GM10248 (cell line): ENCODE measurements around the gene PLEKHH3.
A peak's percentile ranks its signal among the peaks of the same experiment; 100 is the strongest.

Experiments
- CTCF ChIA-PET: fragments of 300-600 bp; sonication (Branson Sonifier 250); formaldehyde crosslinking; extraction: SDS; loops from one replicate; lab custom pipeline; 2021; ENCODE audit warnings: antibody characterized with exemption; lab: Yijun Ruan, JAX
- POLR2A ChIA-PET: fragments of 350-650 bp; sonication (Branson Sonifier 250); formaldehyde crosslinking; extraction: SDS; loops from one replicate; lab custom pipeline; 2020; ENCODE audit warnings: antibody characterized with exemption; lab: Yijun Ruan, JAX
- DNase-seq: peaks from one replicate; pipeline ENCODE4 v3.0.0; 2012; ENCODE audit errors: extremely low spot score
- CTCF ChIP-seq: IDR thresholded peaks from 2 replicates; pipeline ENCODE4 v1.5.1; 2012; ENCODE audit warnings: mild to moderate bottlenecking, low read depth; ENCODE audit errors: extremely low read depth, missing control alignments, control extremely low read depth

The PLEKHH3 gene

DNA sequence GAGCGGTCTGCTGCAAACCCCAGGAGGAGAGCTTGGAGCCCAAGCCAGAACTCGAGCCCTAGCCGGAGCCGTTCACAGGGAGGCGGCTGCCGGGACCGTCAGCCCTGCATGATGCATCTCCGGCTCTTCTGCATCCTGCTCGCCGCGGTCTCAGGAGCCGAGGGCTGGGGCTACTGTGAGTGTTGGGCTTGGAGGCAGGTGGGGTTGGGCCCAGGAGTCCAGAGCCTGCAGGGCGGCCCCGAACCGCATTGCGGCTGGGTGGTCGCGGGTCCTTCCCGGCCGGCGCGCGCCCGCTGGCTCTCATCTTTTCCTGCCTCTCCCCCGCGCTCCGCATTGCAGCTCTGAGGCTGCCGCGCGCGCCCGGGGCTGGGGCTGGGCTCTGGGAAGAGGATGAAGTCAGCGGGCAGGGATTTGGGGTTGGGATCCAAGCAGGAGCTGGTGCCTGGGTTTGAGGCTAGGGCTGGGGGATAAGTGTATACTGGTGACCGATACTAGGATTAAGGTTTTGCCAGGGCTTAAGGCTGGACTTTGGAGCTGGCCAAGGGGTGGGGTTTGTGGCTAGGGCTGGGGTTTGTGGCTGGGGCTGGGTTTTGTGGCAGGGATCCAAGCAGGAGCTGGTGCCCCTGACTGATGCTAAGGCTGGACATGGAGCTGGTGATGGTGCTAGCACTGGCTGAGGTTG is 6.1 kb upstream of the PLEKHH3 start:
- DNase-seq, result peak; percentile 48
- CTCF ChIA-PET, result interaction anchor here (0.7 to 2.0 kb wide), 10 partner anchors 9 to 461 kb away, joined by 3 to 10 read pairs (median 4); no protein-coding TSS in a partner anchor
- no peak for TF ChIP-seq CTCF

DNA sequence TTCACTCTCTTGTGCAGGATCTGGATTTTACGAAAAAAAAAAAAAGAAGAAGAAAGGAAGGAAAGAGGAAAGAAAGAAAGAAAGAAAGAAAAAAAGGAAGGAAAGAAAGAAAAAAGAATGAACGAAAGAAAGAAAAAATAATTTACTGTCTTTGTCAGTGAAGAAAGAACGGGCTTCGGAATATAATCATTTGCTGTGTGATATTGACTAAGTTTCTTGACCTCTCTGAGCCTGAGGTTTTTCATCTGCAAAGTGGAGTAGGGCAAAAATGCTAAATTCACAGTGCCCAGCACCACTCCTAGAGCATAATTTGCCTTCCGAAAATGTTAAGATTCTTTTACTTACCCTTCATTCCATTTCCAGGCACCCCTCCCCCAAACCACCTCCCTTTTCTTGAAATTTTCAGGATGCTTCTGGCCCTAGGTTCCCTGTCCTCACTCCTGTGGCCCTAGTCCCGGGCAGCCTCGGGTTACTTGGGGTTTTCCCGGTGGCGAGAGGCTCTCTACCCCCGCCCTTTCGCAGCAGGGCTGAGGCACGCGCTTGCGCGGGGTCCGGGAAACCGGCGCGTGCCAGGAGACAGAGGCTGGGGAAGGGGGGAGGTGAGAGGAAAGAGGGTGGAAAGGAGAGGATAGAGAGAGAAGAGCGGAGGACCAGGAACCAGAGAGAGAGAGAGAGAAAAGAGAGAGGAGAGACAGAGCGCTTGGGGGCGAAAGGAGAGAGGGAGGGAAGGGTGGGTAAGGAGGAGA is 5.4 kb upstream of the PLEKHH3 start, which contains the start of gene CNTNAP1:
Gene CNTNAP1 (plus strand): TSS at position 556 of the 746 bp plus-strand sequence. CDS start 299 bp downstream, outside the sequence.
- POLR2A ChIA-PET, result interaction anchor here (0.8 kb wide), 1 partner anchor 633 kb away, joined by 3 read pairs; no protein-coding TSS in a partner anchor
- CTCF ChIA-PET, result interaction anchor here (0.7 to 1.3 kb wide), 3 partner anchors 11 to 81 kb away, joined by 3 to 5 read pairs (median 3); no protein-coding TSS in a partner anchor
- peak; percentile 76 for DNase-seq

More for the DNA sequence above, 6.1 kb upstream of the PLEKHH3 start:
- POLR2A ChIA-PET, result interaction anchor here (0.6 to 0.9 kb wide), 3 partner anchors 91 to 632 kb away, joined by 3 to 4 read pairs (median 3); partner anchors contain the start of gene VPS25

GRCh38 chr17:42680331-42680808 is 3.6 kb upstream of the PLEKHH3 start:
- DNase-seq, result no peak
- no peak for TF ChIP-seq CTCF
- ChIA-PET CTCF (interaction anchor here (0.8 to 6.5 kb wide), 33 partner anchors 8 to 144 kb away, joined by 3 to 97 read pairs (median 4); partner anchors contain the start of genes BECN1, PSMC3IP, RAMP2 and RETREG3), POLR2A (interaction anchor here (1.7 kb wide), 1 partner anchor 102 kb away, joined by 5 read pairs; no protein-coding TSS in a partner anchor)

More for the DNA sequence above, 5.4 kb upstream of the PLEKHH3 start, which contains the start of gene CNTNAP1:
- no peak for TF ChIP-seq CTCF

DNA sequence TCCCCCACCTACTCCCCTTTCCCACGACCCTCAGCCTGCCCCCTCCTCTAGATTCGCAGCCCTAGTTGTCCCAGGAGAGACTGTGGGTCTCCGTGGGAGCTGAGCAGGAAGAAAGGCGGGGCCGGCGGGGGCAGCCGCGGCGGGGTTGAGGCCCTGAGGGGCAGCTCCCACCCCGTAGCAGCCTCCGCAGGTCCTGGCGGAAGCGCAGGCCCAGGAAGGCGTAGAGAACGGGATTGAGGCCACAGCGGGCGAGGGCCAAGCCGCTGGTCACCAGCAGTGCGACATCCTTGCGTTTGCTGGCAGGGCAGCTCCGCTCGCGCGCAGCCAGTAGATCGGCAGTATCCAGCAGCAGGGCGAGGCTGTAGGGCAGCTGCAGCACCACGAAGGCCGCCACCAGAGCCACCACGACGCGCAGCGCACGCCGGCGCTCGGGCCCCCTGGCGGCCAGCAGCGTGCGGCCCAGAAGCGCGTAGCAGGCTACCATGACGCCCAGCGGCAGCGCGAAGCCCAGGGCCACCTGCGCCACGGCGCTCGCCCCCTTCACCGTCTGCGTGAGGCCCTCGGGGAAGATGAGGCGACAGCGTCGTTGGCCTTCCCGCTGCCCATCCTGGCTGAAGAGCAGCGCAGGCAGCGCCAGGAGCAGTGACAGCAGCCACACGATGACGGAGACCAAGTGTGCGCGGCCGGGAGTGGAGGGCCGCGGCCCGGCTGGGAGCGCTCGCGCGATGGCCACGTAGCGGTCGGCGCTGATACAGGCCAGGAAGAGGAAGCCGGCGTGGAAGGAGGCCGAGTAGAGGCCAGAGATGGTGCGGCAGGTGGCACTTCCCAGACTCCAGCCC is 2.9 kb upstream of the PLEKHH3 start:
- POLR2A ChIA-PET, result interaction anchor here (0.9 to 1.7 kb wide), 2 partner anchors 70 to 101 kb away, joined by 3 to 5 read pairs; partner anchors contain the start of genes RETREG3 and TUBG1
- peak; percentile 81 for DNase-seq
- peak; percentile 97 for TF ChIP-seq CTCF
- CTCF ChIA-PET, result interaction anchor here (0.7 to 6.5 kb wide), 36 partner anchors 8 to 804 kb away, joined by 3 to 97 read pairs (median 4); partner anchors contain the start of genes BECN1, DHX8, PSMC3IP and RETREG3

DNA sequence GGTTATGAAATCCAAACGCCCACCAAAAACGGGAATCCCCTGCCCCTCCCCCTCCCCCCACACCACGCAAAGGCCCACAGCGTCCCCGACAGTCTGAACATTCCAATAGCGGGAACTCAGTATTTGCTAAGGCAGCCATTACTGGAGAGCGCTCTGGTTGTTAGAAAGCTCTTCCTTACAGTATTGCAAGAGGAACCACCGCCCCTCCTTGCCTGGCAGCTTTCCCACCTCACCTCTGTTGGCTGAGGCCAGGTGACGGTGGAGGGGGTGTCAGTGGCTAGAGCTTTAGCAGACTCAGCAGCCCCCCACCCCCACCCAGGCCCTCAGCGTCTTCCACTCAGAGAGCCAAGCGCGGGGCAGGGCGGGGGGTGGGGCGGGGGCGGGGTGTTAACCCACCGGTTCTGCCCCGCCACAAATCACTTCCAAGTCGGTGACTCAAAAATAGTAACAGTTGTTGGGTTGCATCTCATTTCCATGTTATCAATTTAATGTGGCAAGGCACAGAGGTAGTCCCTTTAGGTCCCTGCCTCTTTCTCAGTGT is 2.2 kb upstream of the PLEKHH3 start:
- TF ChIP-seq CTCF, result peak; percentile 28
- peak; percentile 51 for DNase-seq
- ChIA-PET POLR2A (interaction anchor here (0.9 to 1.7 kb wide), 2 partner anchors 70 to 101 kb away, joined by 3 to 5 read pairs; partner anchors contain the start of genes RETREG3 and TUBG1), CTCF (interaction anchor here (0.7 to 6.5 kb wide), 23 partner anchors 10 to 805 kb away, joined by 3 to 97 read pairs (median 4); partner anchors contain the start of genes DHX8, PSMC3IP, RETREG3 and TUBG1)
